Heart left ventricle (tissue), 16 donors: ENCODE data around the gene PCBP3. TPM values are rescaled to one million over a fixed set of nuclear protein-coding genes. Genes with fewer than 3 reads are reported as not detected.

ENCODE experiments used
- ATAC-seq, 4 donors: fragments of 200-7000 bp; cut with Tn5 transposase; one replicate each; pipeline ENCODE4 v1.9.1; 2020 to 2022; ENCODE audit warnings: moderate library complexity in 4 of 4, mild to moderate bottlenecking in 3 of 4, moderate number of reproducible peaks in 1 of 4
- DNase-seq, 5 donors: peaks; one replicate each; pipeline ENCODE4 v3.0.0-alpha.2; 2020
- H3K27ac ChIP-seq, 12 donors: fragments of 200-600 bp; sonication (generic) in 4 of 12; one replicate each; pipeline versions ENCODE4 v1.5.0 to v1.8.0; 2016 to 2022; ENCODE audit warnings: mild to moderate bottlenecking in 2 of 12
- H3K27me3 ChIP-seq, 9 donors: fragments of 200-600 bp; sonication (generic) in 2 of 9; one replicate each; pipeline versions ENCODE4 v1.5.1 to v1.8.0; 2016 to 2022; ENCODE audit warnings: mild to moderate bottlenecking in 3 of 9
- H3K36me3 ChIP-seq, 9 donors: fragments of 200-600 bp; sonication (generic) in 2 of 9; one replicate each; pipeline versions ENCODE4 v1.5.0 to v1.8.0; 2018 to 2022; ENCODE audit warnings: mild to moderate bottlenecking in 2 of 9
- H3K4me1 ChIP-seq, 12 donors: fragments of 200-600 bp; sonication (generic) in 4 of 12; one replicate each; pipeline versions ENCODE4 v1.5.0 to v1.8.0; 2016 to 2022; ENCODE audit warnings: mild to moderate bottlenecking in 3 of 12
- H3K4me3 ChIP-seq, 12 donors: fragments of 200-600 bp; sonication (generic) in 4 of 12; one replicate each; pipeline versions ENCODE4 v1.5.0 to v1.8.0; 2017 to 2022; ENCODE audit warnings: mild to moderate bottlenecking in 9 of 12, moderate library complexity in 4 of 12
- H3K9me3 ChIP-seq, 12 donors: fragments of 200-600 bp; sonication (generic) in 4 of 12; one replicate each; pipeline versions ENCODE4 v1.5.0 to v1.8.0; 2016 to 2022; ENCODE audit warnings: mild to moderate bottlenecking in 1 of 12
- CTCF ChIP-seq, 12 donors: fragments of 200-600 bp; sonication (generic) in 4 of 12; IDR thresholded peaks; one replicate each; pipeline versions ENCODE4 v1.5.0 to v1.8.0; 2018 to 2022; ENCODE audit warnings: antibody characterized with exemption in 12 of 12, mild to moderate bottlenecking in 5 of 12
- POLR2A ChIP-seq, 2 donors: fragments of 450-650 bp; IDR thresholded peaks; one replicate each; pipeline ENCODE4 v1.6.1; 2017; ENCODE audit warnings: antibody characterized with exemption in 2 of 2, mild to moderate bottlenecking in 2 of 2, moderate library complexity in 2 of 2
- WGBS, 4 donors: extraction: QIAGEN DNeasy Blood & Tissue Kit in 2 of 4; methylation state at CpG; one replicate each; pipeline versions ENCODE4 v1.1.5 to v1.1.7; 2013 to 2018; 5-methylcytosine and 5-hydroxymethylcytosine counted together
- intact Hi-C, 10 donors: fragments of 100-400 bp; cut with DNase I; formaldehyde crosslinking; loops; one replicate each; pipeline versions ENCODE4 v1.11.1 to v1.14.2; 2022
- polyA plus RNA-seq, 2 donors: library from polyadenylated mRNA; stranded (reverse); fragments of 200-250 nt; gene quantifications; one replicate each; pipeline ENCODE4 v1.2.3, GENCODE V29; 2013
- total RNA-seq, 9 donors: library from RNA; depleted of rRNA in 2 of 9; stranded (reverse); fragments of >200 nt in 2 of 9; fragmentation: NEBNext Ultra II Directional in 3 of 9; extraction: Animal tissue kit (Norgen Biotek cat#: 25700) in 3 of 9; gene quantifications; one replicate each; pipeline versions ENCODE4 v1.1.0 to v1.2.4, GENCODE V29; 2016 to 2023
- donor health status: ischemic (EF 13 %, LVEDD 7.1; RV severe dilation, severe dysfunction).
- donor health status: healthy with polysubstance abuse.
- donor health status: DM: no; HTN: yes; CAD: no.
- donor health status: DM: no; HTN: no; CAD: no.
- donor health status: ischemic (EF 25% LVEDD 6.9; RV normal size, moderate dysfunction).
- donor health status: ischemic (EF 25% LVEDD 5.7; RV mildly dilated, moderate dysfunction).
- donor health status: healthy.
- donor health status: DM: yes; HTN: yes; CAD: no.
- donor health status: ischemic (EF 35%, LVEDD 5.7; RV mildly dilated, moderate dysfunction).
- donor health status: nonischemic (EF 11% LVEDD 7.7; RV severe dilation, severe dysfunction).
- donor health status: DM: yes; HTN: yes; CAD: no.
- donor health status: PGD.
- donor health status: ischemic (EF 29% LVEDD 5.4; RV normal size, mild dysfunction).
- donor health status: nonischemic (EF 23%, LVEDD 6.1; RV moderate dilation, normal function).

The PCBP3 gene
- total and polyA plus RNA-seq, 11 donors = 0.72 to 11.4 (median 2.5) TPM; not detected in 1

GRCh38 chr21:45841033-45841432, 197.5 kb downstream of the PCBP3 start:
- Histone ChIP-seq H3K36me3 (no peaks in the 10 kb centered on the region), H3K4me3 (no peak overlapping the region), H3K4me1 (peaks cover 0 to 2% (median 0%) of the 10 kb centered on the region in 12 donors), H3K27ac (no peak overlapping the region), H3K9me3 (peaks cover 0 to 22% (median 8%) of the 10 kb centered on the region in 12 donors), H3K27me3 (no peaks in the 10 kb centered on the region)
- no peak for DNase-seq
- no peak for ATAC-seq
- 85 to 98% (median 96%) methylated on average over 8 of the region's 8 CpGs for WGBS, 4 donors
- intact Hi-C loops = no loop called here
- TF ChIP-seq CTCF (IDR thresholded peaks at IDR 0.05) (no peak), POLR2A (IDR thresholded peaks at IDR 0.05) (no peak)

DNA sequence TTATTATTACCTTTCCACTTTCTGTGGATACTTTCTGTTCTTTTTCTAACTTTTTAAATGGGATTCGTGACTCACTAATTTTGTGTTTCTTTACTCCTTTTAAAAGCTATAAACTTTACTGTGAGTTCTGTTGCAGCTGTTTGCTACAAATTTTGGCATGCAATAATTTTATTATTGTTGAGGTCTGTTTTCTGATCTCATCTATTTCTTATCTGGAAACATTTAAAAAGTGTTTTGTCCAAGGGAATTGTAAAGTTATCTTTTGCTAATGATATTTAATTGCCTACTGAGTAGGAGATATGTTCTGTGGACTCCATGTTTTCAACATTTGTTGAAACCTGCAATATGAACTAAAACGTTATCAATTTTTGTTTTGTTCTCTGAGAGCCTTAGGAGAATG, 199.9 kb downstream of the PCBP3 start:
- peaks cover 0 to 18% (median 9%) of the 10 kb centered on the region in 12 donors for H3K4me1 ChIP-seq
- H3K27me3 ChIP-seq = no peaks in the 10 kb centered on the region
- H3K27ac ChIP-seq = no peak overlapping the region
- ATAC-seq (no peak), DNase-seq (no peak)
- H3K36me3 ChIP-seq = no peaks in the 10 kb centered on the region
- H3K9me3 ChIP-seq = peaks cover 0 to 22% (median 8%) of the 10 kb centered on the region in 12 donors
- 74 to 86% (median 81%) methylated on average over 2 of the region's 2 CpGs for WGBS, 4 donors
- intact Hi-C loops = no loop called here
- TF ChIP-seq POLR2A (IDR thresholded peaks at IDR 0.05) (no peak), CTCF (IDR thresholded peaks at IDR 0.05) (no peak)
- no peak overlapping the region for H3K4me3 ChIP-seq

DNA sequence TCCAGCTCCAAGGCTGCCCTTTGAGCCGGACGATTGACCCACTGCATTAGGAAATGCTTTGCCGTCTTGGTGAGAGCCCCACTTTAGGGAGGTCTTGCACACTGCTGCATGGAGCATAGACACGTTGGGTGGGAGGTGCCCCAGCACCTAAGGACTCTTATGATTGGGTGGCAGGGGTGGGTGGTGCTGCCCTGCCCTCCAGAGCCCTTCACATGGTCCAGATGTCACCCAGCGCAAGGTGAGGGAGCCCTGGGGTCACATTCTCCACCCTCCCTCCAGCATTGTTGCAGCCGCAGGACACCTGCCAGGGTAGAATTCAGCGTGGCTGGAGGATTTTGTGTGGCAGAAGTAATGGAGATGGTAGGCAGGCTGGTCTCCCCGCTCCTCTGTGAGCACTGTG, 200.7 kb downstream of the PCBP3 start:
- Histone ChIP-seq H3K4me3 (no peak overlapping the region), H3K27ac (no peak overlapping the region), H3K36me3 (no peaks in the 10 kb centered on the region), H3K9me3 (peaks cover 0 to 22% (median 8%) of the 10 kb centered on the region in 12 donors), H3K27me3 (peaks cover 0 to 3% (median 0%) of the 10 kb centered on the region in 9 donors), H3K4me1 (peaks cover 0 to 18% (median 9%) of the 10 kb centered on the region in 12 donors)
- DNase-seq = no peak
- no peak for TF ChIP-seq CTCF (IDR thresholded peaks at IDR 0.05)
- peak in 1 of 4 donors; percentile 34 for ATAC-seq
- intact Hi-C loops = no loop called here
- 70 to 96% (median 88%) methylated on average over 6 to 8 of the region's 8 CpGs for WGBS, 4 donors

GRCh38 chr21:45845063-45845769, 201.7 kb downstream of the PCBP3 start:
- H3K9me3 ChIP-seq = peaks cover 0 to 18% (median 8%) of the 10 kb centered on the region in 12 donors
- H3K4me3 ChIP-seq = no peak overlapping the region
- peaks cover 0 to 3% (median 0%) of the 10 kb centered on the region in 9 donors for H3K27me3 ChIP-seq
- intact Hi-C loops = no loop called here
- TF ChIP-seq CTCF (IDR thresholded peaks at IDR 0.05) (no peak), POLR2A (IDR thresholded peaks at IDR 0.05) (no peak)
- WGBS, 4 donors = 88 to 92% (median 90%) methylated on average over 12 of the region's 12 CpGs
- H3K27ac ChIP-seq = no peak overlapping the region
- peaks cover 0 to 18% (median 9%) of the 10 kb centered on the region in 12 donors for H3K4me1 ChIP-seq
- H3K36me3 ChIP-seq = no peaks in the 10 kb centered on the region
- DNase-seq (no peak), ATAC-seq (peak in 1 of 4 donors; percentile 44)
